Measurements from ENCODE around the gene CDHR1. TPM values are rescaled to one million over a fixed set of nuclear protein-coding genes. Genes with fewer than 3 reads are reported as not detected.
"Not testable (repeated sequence)": the region's sequence is repeated elsewhere in the genome, so short reads cannot be mapped to it uniquely, and the experiment has no call there.

Gene CDHR1
- total RNA-seq, 1 experiment from 2014 or later = 0.39 TPM

- ChIA-PET POLR2A (no interaction called here), CTCF (no interaction called here)
- no peak for TF ChIP-seq CTCF (IDR thresholded peaks at IDR 0.05)
- TF ChIP-seq TCF7L2 (IDR thresholded peaks at IDR 0.05; ENCODE audit: low read depth, low read length) = no peak
- no peak for TF ChIP-seq POLR2AphosphoS5 (IDR thresholded peaks at IDR 0.05; ENCODE audit: low read depth, low read length)
- TF ChIP-seq REST (IDR thresholded peaks at IDR 0.05; ENCODE audit: insufficient read depth in 1 of 2, low read depth in 2 of 2, low read length in 1 of 2) = no peak
- TF ChIP-seq SIN3A (IDR thresholded peaks at IDR 0.05; ENCODE audit: borderline replicate concordance, insufficient read depth, low read depth, low read length) = no peak
- BruUV-seq (replicated peaks) = no TSS peak
- peak; percentile 44 for ATAC-seq
- intact Hi-C loops (cut with micrococcal nuclease; ENCODE audit: unreplicated experiment) (no loop called here), in situ Hi-C loops (cut with HindIII; ENCODE audit: low pct_unique_long_range_greater_than_20kb, low sequenced_read_pairs) (no loop called here)
- Histone ChIP-seq H3K4me3 (ENCODE audit: low read depth in 2 of 2, low read length in 2 of 2) (no peak overlapping the region), H3K36me3 (ENCODE audit: control insufficient read depth, insufficient read depth, low read length) (no peaks in the 10 kb centered on the region), H3K27ac (ENCODE audit: low read length) (no peak overlapping the region), H3K4me1 (ENCODE audit: control insufficient read depth, insufficient read depth, low read length) (no peaks in the 10 kb centered on the region), H3K9me3 (ENCODE audit: control insufficient read depth, insufficient read depth, low read depth, low read length) (no peaks in the 10 kb centered on the region), H3K27me3 (ENCODE audit: control insufficient read depth, insufficient read depth, low read length) (no peaks in the 10 kb centered on the region)
- no peak for DNase-seq (ENCODE audit: low read depth, low spot score)
Observed at GRCh38 chr10:84179059-84179710, 15.2 kb upstream of the CDHR1 start.

- H3K4me3 ChIP-seq (ENCODE audit: low read depth in 2 of 2, low read length in 2 of 2); POLR2A ChIA-PET; H3K9me3 ChIP-seq (ENCODE audit: control insufficient read depth, insufficient read depth, low read depth, low read length); H3K36me3 ChIP-seq (ENCODE audit: control insufficient read depth, insufficient read depth, low read length); in situ Hi-C loops (cut with HindIII; ENCODE audit: low pct_unique_long_range_greater_than_20kb, low sequenced_read_pairs); H3K27me3 ChIP-seq (ENCODE audit: control insufficient read depth, insufficient read depth, low read length); ATAC-seq; BruUV-seq (replicated peaks); H3K27ac ChIP-seq (ENCODE audit: low read length); intact Hi-C loops (cut with micrococcal nuclease; ENCODE audit: unreplicated experiment); DNase-seq (ENCODE audit: low read depth, low spot score); CTCF ChIA-PET; H3K4me1 ChIP-seq (ENCODE audit: control insufficient read depth, insufficient read depth, low read length): not testable (repeated sequence)
Observed at GRCh38 chr10:84180386-84180785, 14.0 kb upstream of the CDHR1 start.

GRCh38 chr10:84181631-84182030, 12.7 kb upstream of the CDHR1 start:
- intact Hi-C loops (cut with micrococcal nuclease; ENCODE audit: unreplicated experiment) = no loop called here
- Histone ChIP-seq H3K27ac (ENCODE audit: low read length) (no peak overlapping the region), H3K27me3 (ENCODE audit: control insufficient read depth, insufficient read depth, low read length) (no peaks in the 10 kb centered on the region), H3K9me3 (ENCODE audit: control insufficient read depth, insufficient read depth, low read depth, low read length) (no peaks in the 10 kb centered on the region), H3K4me3 (ENCODE audit: low read depth in 2 of 2, low read length in 2 of 2) (no peak overlapping the region), H3K4me1 (ENCODE audit: control insufficient read depth, insufficient read depth, low read length) (no peaks in the 10 kb centered on the region), H3K36me3 (ENCODE audit: control insufficient read depth, insufficient read depth, low read length) (no peaks in the 10 kb centered on the region)
- no peak for TF ChIP-seq REST (IDR thresholded peaks at IDR 0.05; ENCODE audit: insufficient read depth in 1 of 2, low read depth in 2 of 2, low read length in 1 of 2)
- in situ Hi-C loops (cut with HindIII; ENCODE audit: low pct_unique_long_range_greater_than_20kb, low sequenced_read_pairs) = no loop called here
- CTCF ChIA-PET = no interaction called here
- ATAC-seq (no peak), DNase-seq (ENCODE audit: low read depth, low spot score) (no peak)
- POLR2A ChIA-PET = no interaction called here
- no TSS peak for BruUV-seq (replicated peaks)

Measured in Panc1 (cell line).